Nephron (organoid): ENCODE data around the gene PTPRT.

Source experiments
- H3K27ac Mint-ChIP-seq, 3 experiments: 2 replicates each; pipeline ENCODE4 v1.8.0; 2020; ENCODE audit warnings: mixed read lengths in 3 of 3, mild to moderate bottlenecking in 2 of 3, moderate library complexity in 1 of 3
- H3K27me3 Mint-ChIP-seq: 2 replicates; pipeline ENCODE4 v1.8.0; 2021; ENCODE audit warnings: low read depth, mild to moderate bottlenecking, moderate library complexity, mixed read lengths
- H3K36me3 Mint-ChIP-seq: 2 replicates; pipeline ENCODE4 v1.8.0; 2020; ENCODE audit warnings: low read depth, mixed read lengths
- H3K4me1 Mint-ChIP-seq: 2 replicates; pipeline ENCODE4 v1.8.0; 2020; ENCODE audit warnings: mixed read lengths
- H3K4me3 Mint-ChIP-seq, 3 experiments: 2 replicates each; pipeline ENCODE4 v1.8.0; 2020; ENCODE audit warnings: mild to moderate bottlenecking in 3 of 3, mixed read lengths in 3 of 3, moderate library complexity in 2 of 3
- H3K9me3 Mint-ChIP-seq: 2 replicates; pipeline ENCODE4 v1.8.0; 2020; ENCODE audit warnings: mixed read lengths
- CTCF ChIP-seq, 3 experiments: fragments of 200-600 bp; sonication (generic); IDR thresholded peaks; one replicate each; pipeline ENCODE4 v1.5.0; 2021; ENCODE audit warnings: antibody characterized with exemption in 3 of 3; ENCODE audit not compliant: unreplicated experiment in 3 of 3

PTPRT gene

DNA sequence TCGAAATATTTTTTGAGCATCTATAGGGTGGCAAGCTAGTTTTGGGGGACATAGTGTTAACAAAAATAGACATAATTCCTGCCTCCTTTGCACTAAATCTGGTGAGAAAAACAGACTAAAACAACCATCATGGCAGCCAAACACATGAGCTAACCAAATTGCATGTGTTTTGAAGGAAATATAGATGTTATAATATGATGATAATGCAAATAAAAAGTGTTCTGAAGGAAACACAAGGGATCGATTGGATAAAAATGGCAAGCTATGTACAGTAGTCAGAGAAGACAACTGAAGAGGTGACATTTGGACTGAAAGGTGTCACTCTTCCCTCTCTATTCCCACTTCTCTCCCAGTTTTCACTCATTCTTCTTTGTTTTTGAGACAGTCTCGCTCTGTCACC is 706.9 kb downstream of the PTPRT start:
- Mint-ChIP-seq H3K4me1 (peaks cover 25% of the 10 kb centered on the region), H3K9me3 (peaks cover 1% of the 10 kb centered on the region), H3K27me3 (peaks cover 5% of the 10 kb centered on the region), H3K36me3 (no peaks in the 10 kb centered on the region), H3K4me3 (no peak overlapping the region), H3K27ac (no peak overlapping the region)
- TF ChIP-seq CTCF (IDR thresholded peaks at IDR 0.05; ENCODE audit: unreplicated experiment in 3 of 3), result no peak

DNA sequence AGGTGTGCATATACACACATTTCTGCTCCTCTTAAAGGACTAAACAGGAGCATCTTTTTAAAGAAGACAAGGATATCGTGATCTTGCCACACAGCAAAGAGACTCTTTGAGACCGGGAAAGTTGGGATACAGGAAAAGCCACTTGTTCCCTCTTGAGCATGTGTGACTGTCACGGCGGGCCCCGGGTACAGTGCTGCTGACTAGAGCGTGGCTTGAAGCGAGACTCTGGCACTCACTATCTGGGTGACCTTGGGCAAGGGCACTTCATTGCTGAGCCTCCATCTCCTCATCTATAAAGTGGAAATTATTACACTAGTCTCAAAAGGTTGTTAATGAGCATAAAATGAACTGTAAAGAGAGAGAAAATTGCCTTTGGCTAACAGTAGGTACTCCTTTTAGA is 713.9 kb downstream of the PTPRT start:
- no peak for TF ChIP-seq CTCF (IDR thresholded peaks at IDR 0.05; ENCODE audit: unreplicated experiment in 3 of 3)
- Mint-ChIP-seq H3K27ac (no peak overlapping the region), H3K9me3 (no peaks in the 10 kb centered on the region), H3K4me1 (no peaks in the 10 kb centered on the region), H3K27me3 (peaks cover 14% of the 10 kb centered on the region), H3K4me3 (no peak overlapping the region), H3K36me3 (no peaks in the 10 kb centered on the region)

DNA sequence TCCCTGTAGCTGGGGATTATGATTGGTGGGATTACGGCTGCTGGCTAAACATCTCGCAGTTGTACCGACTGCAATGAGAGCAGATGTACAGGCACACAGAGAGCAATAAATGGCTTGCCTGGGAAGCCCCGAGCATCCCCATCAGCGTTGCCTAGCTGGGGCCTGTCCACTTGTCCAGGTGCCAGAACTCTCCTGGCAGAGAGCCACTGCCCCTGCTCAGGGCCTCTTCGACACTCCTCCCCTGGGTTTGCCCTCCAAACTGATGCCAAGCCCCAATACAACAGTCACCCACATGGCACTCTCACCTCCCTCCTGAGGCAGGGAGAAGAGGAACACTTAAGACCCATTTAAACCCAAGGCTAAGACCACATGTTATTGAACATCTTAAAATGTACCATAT is 715.1 kb downstream of the PTPRT start:
- no peak overlapping the region for H3K4me3 Mint-ChIP-seq
- TF ChIP-seq CTCF (IDR thresholded peaks at IDR 0.05; ENCODE audit: unreplicated experiment in 3 of 3), result no peak
- no peaks in the 10 kb centered on the region for H3K36me3 Mint-ChIP-seq
- H3K27me3 Mint-ChIP-seq, result peaks cover 14% of the 10 kb centered on the region
- no peak overlapping the region for H3K27ac Mint-ChIP-seq
- H3K9me3 Mint-ChIP-seq, result no peaks in the 10 kb centered on the region
- H3K4me1 Mint-ChIP-seq, result no peaks in the 10 kb centered on the region

DNA sequence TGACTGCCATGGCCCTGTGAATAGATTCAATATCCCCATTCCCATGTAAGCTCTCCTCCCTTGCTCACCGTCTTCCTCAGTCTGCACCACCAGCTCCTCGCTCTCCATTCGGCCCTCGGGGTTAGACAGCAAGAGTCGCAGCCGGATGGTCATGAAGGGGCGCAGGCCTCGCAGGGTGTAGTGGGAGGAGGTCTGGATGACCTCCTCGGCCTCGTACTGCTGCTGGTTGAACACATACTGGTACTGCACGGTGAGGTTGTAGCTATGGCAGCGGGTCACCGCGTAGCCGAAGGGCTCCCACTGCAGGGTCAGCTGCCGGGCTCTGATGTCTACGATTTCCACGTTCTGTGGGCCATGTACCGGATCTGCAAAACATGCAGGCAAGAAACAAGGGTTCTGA is 717.5 kb downstream of the PTPRT start:
- Mint-ChIP-seq H3K4me1 (no peaks in the 10 kb centered on the region), H3K4me3 (no peak overlapping the region), H3K27me3 (peaks cover 17% of the 10 kb centered on the region), H3K27ac (no peak overlapping the region), H3K9me3 (no peaks in the 10 kb centered on the region), H3K36me3 (no peaks in the 10 kb centered on the region)
- TF ChIP-seq CTCF (IDR thresholded peaks at IDR 0.05; ENCODE audit: unreplicated experiment in 3 of 3), result no peak

- H3K4me1 Mint-ChIP-seq, result peaks cover 14% of the 10 kb centered on the region
- TF ChIP-seq CTCF (IDR thresholded peaks at IDR 0.05; ENCODE audit: unreplicated experiment in 3 of 3), result no peak
- H3K36me3 Mint-ChIP-seq, result no peaks in the 10 kb centered on the region
- peaks cover 13% of the 10 kb centered on the region for H3K27me3 Mint-ChIP-seq
- no peaks in the 10 kb centered on the region for H3K9me3 Mint-ChIP-seq
- H3K4me3 Mint-ChIP-seq, result no peak overlapping the region
- no peak overlapping the region for H3K27ac Mint-ChIP-seq
Observed at GRCh38 chr20:42461965-42462593, 727.6 kb downstream of the PTPRT start.

DNA sequence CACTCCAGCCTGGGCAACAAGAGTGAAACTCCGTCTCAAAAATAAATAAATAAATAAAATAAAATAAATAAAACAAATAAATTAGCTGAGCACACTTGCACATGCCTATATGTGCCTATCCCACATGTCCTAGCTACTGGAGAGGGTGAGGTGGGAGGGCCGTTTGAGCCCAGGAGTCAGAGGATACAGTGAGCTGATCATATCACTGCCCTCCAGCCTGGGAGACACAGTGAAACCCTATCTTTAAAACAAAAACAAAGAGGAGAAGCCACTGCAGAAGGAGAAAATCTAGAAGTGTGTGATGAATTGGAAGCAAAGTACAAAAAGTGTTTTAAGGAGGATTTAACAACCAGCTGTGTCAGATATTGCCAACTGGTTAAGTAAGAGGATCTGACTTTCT is 728.4 kb downstream of the PTPRT start:
- no peak for TF ChIP-seq CTCF (IDR thresholded peaks at IDR 0.05; ENCODE audit: unreplicated experiment in 3 of 3)
- Mint-ChIP-seq H3K4me1 (peaks cover 14% of the 10 kb centered on the region), H3K9me3 (no peaks in the 10 kb centered on the region), H3K4me3 (no peak overlapping the region), H3K36me3 (no peaks in the 10 kb centered on the region), H3K27me3 (peaks cover 13% of the 10 kb centered on the region), H3K27ac (no peak overlapping the region)
